Trophoblast cell (in vitro differentiated cells and primary cell): ENCODE data around the gene INTS15.
"Not testable (repeated sequence)": the region's sequence is repeated elsewhere in the genome, so short reads cannot be mapped to it uniquely, and the experiment has no call there.

ENCODE experiments used
- DNase-seq, 2 donors: peaks; one replicate each; pipeline ENCODE4 v3.0.0-alpha.2; 2016
- H2AFZ ChIP-seq: 2 replicates; pipeline ENCODE4 v1.6.1; 2013; ENCODE audit warnings: low read length, moderate library complexity, mild to moderate bottlenecking; ENCODE audit not compliant: insufficient read depth, poor library complexity
- H2AK5ac ChIP-seq: 2 replicates; pipeline ENCODE4 v1.6.1; 2013; ENCODE audit warnings: mild to moderate bottlenecking, low read length
- H2BK120ac ChIP-seq: 2 replicates; pipeline ENCODE4 v1.6.1; 2013; ENCODE audit warnings: low read length, mild to moderate bottlenecking, moderate library complexity; ENCODE audit not compliant: insufficient read depth, poor library complexity
- H2BK12ac ChIP-seq: 2 replicates; pipeline ENCODE4 v1.6.1; 2013; ENCODE audit warnings: mild to moderate bottlenecking, low read length, moderate library complexity
- H2BK5ac ChIP-seq: 2 replicates; pipeline ENCODE4 v1.6.1; 2013; ENCODE audit warnings: low read length, low read depth, moderate library complexity, mild to moderate bottlenecking; ENCODE audit not compliant: poor library complexity
- H3K14ac ChIP-seq: 2 replicates; pipeline ENCODE4 v1.6.1; 2013; ENCODE audit warnings: mild to moderate bottlenecking, low read length
- H3K18ac ChIP-seq: 2 replicates; pipeline ENCODE4 v1.6.1; 2013; ENCODE audit warnings: mild to moderate bottlenecking, low read length
- H3K23ac ChIP-seq: 2 replicates; pipeline ENCODE4 v1.6.1; 2013; ENCODE audit warnings: low read length
- H3K27ac ChIP-seq: 2 replicates; pipeline ENCODE4 v1.5.1; 2013; ENCODE audit warnings: low read depth, mild to moderate bottlenecking, inconsistent platforms, low read length, moderate library complexity
- H3K27me3 ChIP-seq: 2 replicates; pipeline ENCODE4 v1.6.1; 2013; ENCODE audit warnings: inconsistent platforms, mild to moderate bottlenecking, low read length, moderate library complexity; ENCODE audit not compliant: insufficient read depth
- H3K36me3 ChIP-seq, 2 experiments: 1 replicate in 1 of 2; 2 replicates in 1 of 2; pipeline ENCODE4 v1.6.1; 2013; ENCODE audit warnings: low read length in 2 of 2, mild to moderate bottlenecking in 2 of 2, moderate library complexity in 1 of 2; ENCODE audit not compliant: insufficient read depth in 2 of 2, control insufficient read depth in 1 of 2
- H3K4ac ChIP-seq: 2 replicates; pipeline ENCODE4 v1.6.1; 2013; ENCODE audit warnings: low read depth, mild to moderate bottlenecking, low read length, moderate library complexity
- H3K4me1 ChIP-seq, 2 experiments: 1 replicate in 1 of 2; 2 replicates in 1 of 2; pipeline ENCODE4 v1.6.1; 2013; ENCODE audit warnings: low read length in 2 of 2, mild to moderate bottlenecking in 2 of 2, moderate library complexity in 1 of 2; ENCODE audit not compliant: insufficient read depth in 2 of 2, control insufficient read depth in 1 of 2
- H3K4me2 ChIP-seq: 2 replicates; pipeline ENCODE4 v1.6.1; 2013; ENCODE audit warnings: inconsistent platforms, mild to moderate bottlenecking, low read length, moderate library complexity
- H3K4me3 ChIP-seq: 2 replicates; pipeline ENCODE4 v1.5.1; 2013; ENCODE audit warnings: mild to moderate bottlenecking, low read depth, low read length, inconsistent platforms
- H3K79me1 ChIP-seq: one replicate; pipeline ENCODE4 v1.6.1; 2013; ENCODE audit warnings: low read length
- H3K79me2 ChIP-seq: 2 replicates; pipeline ENCODE4 v1.6.1; 2013; ENCODE audit warnings: low read length, mild to moderate bottlenecking; ENCODE audit not compliant: control insufficient read depth, insufficient read depth, poor library complexity
- H3K9ac ChIP-seq: 2 replicates; pipeline ENCODE4 v1.6.1; 2013; ENCODE audit warnings: mild to moderate bottlenecking, low read length
- H3K9me3 ChIP-seq: 2 replicates; pipeline ENCODE4 v1.6.1; 2013; ENCODE audit warnings: low read depth, mild to moderate bottlenecking, control low read depth, inconsistent platforms, low read length; ENCODE audit not compliant: insufficient read depth
- H4K12ac ChIP-seq: 2 replicates; pipeline ENCODE4 v1.6.1; 2013; ENCODE audit warnings: low read depth, mild to moderate bottlenecking, low read length, moderate library complexity
- H4K8ac ChIP-seq: 2 replicates; pipeline ENCODE4 v1.6.1; 2013; ENCODE audit warnings: low read depth, mild to moderate bottlenecking, low read length, moderate library complexity
- H4K91ac ChIP-seq: one replicate; pipeline ENCODE4 v1.6.1; 2013; ENCODE audit warnings: low read depth, mild to moderate bottlenecking, low read length, moderate library complexity
- WGBS: extraction: QIAGEN DNeasy Blood & Tissue Kit; methylation state at CpG from one replicate; pipeline ENCODE4 v1.1.7; 2013; ENCODE audit warnings: missing lambda C conversion rate; ENCODE audit not compliant: insufficient read length, insufficient coverage; ENCODE audit errors: extremely low coverage; 5-methylcytosine and 5-hydroxymethylcytosine counted together

INTS15 gene

GRCh38 chr7:6630007-6630849 is 40.4 kb downstream of the INTS15 start:
- Histone ChIP-seq H2AK5ac (no peak overlapping the region), H3K18ac (no peak overlapping the region), H3K9ac (no peak overlapping the region), H3K4me3 (no peak overlapping the region), H4K8ac (no peak overlapping the region), H3K4me1 (peaks cover 0 to 6% of the 10 kb centered on the region in 2 experiments), H2BK120ac (no peak overlapping the region), H3K27ac (no peak overlapping the region), H2BK12ac (no peak overlapping the region), H3K27me3 (no peaks in the 10 kb centered on the region), H3K36me3 (no peaks in the 10 kb centered on the region), H4K12ac (no peak overlapping the region), H2BK5ac (no peak overlapping the region), H3K4me2 (no peak overlapping the region), H3K23ac (no peak overlapping the region), H3K4ac (no peak overlapping the region), H3K79me2 (no peaks in the 10 kb centered on the region), H3K79me1 (no peaks in the 10 kb centered on the region), H3K9me3 (peaks cover 5% of the 10 kb centered on the region), H3K14ac (no peak overlapping the region), H2AFZ (no peak overlapping the region), H4K91ac (no peak overlapping the region)
- DNase-seq: peak; percentile 28 to 68
- no CpG with 5 or more reads among the region's 11 CpGs for WGBS

- Histone ChIP-seq H3K14ac (no peak overlapping the region), H3K23ac (no peak overlapping the region), H3K27ac (no peak overlapping the region), H3K4ac (no peak overlapping the region), H2BK12ac (no peak overlapping the region), H3K79me2 (no peaks in the 10 kb centered on the region), H2AK5ac (no peak overlapping the region), H3K36me3 (no peaks in the 10 kb centered on the region), H3K79me1 (peaks cover 1% of the 10 kb centered on the region), H3K4me1 (peaks cover 0 to 9% of the 10 kb centered on the region in 2 experiments), H3K9ac (no peak overlapping the region), H4K8ac (no peak overlapping the region), H2BK120ac (no peak overlapping the region), H2BK5ac (no peak overlapping the region), H4K12ac (no peak overlapping the region), H4K91ac (no peak overlapping the region), H2AFZ (no peak overlapping the region), H3K9me3 (peaks cover 5% of the 10 kb centered on the region), H3K4me2 (no peak overlapping the region), H3K27me3 (no peaks in the 10 kb centered on the region), H3K4me3 (no peak overlapping the region), H3K18ac (no peak overlapping the region)
- no peak for DNase-seq
- no CpG with 5 or more reads among the region's 7 CpGs for WGBS
These were observed 41.8 kb downstream of the INTS15 start for GRCh38 chr7:6631605-6632004.

DNA sequence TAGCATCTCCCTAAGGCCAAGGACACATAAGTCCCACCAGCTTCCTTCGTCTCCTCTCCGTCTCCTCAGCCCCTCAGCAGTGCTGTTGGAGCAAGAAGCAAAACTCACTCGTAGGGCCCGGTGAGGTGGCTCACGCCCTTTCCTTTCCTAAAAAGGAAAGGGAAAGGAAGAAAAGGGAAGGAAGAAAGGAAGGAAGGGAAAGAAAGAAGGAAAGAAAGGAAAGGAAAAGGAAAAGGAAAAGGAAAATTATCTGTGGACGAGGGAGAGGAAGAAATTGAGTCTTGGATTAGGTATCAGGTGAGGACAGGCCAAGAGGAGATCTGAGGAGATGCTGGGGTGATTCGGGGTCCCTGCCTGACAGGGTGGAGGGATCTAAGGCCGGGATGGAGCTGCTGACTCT is 44.2 kb downstream of the INTS15 start:
- no peak overlapping the region for H3K27ac ChIP-seq
- H3K27me3 ChIP-seq: no peaks in the 10 kb centered on the region
- peaks cover 0 to 2% of the 10 kb centered on the region in 2 experiments for H3K36me3 ChIP-seq
- no peak overlapping the region for H3K23ac ChIP-seq
- H2BK120ac ChIP-seq: no peak overlapping the region
- peaks cover 7% of the 10 kb centered on the region for H3K79me1 ChIP-seq
- H2AK5ac ChIP-seq: no peak overlapping the region
- H3K9ac ChIP-seq: no peak overlapping the region
- H3K4me3 ChIP-seq: no peak overlapping the region
- H3K9me3 ChIP-seq: peaks cover 1% of the 10 kb centered on the region
- DNase-seq: no peak
- H3K4me2 ChIP-seq: no peak overlapping the region
- no peak overlapping the region for H4K8ac ChIP-seq
- H3K79me2 ChIP-seq: peaks cover 6% of the 10 kb centered on the region
- H2AFZ ChIP-seq: no peak overlapping the region
- no peak overlapping the region for H2BK5ac ChIP-seq
- H3K18ac ChIP-seq: no peak overlapping the region
- H2BK12ac ChIP-seq: no peak overlapping the region
- H3K4ac ChIP-seq: no peak overlapping the region
- peaks cover 5 to 16% of the 10 kb centered on the region in 2 experiments for H3K4me1 ChIP-seq
- WGBS: no CpG with 5 or more reads among the region's 8 CpGs
- no peak overlapping the region for H4K91ac ChIP-seq
- no peak overlapping the region for H4K12ac ChIP-seq
- no peak overlapping the region for H3K14ac ChIP-seq

- H3K79me1 ChIP-seq, H3K27me3 ChIP-seq, H2AK5ac ChIP-seq, H4K12ac ChIP-seq, H3K79me2 ChIP-seq, H3K4ac ChIP-seq, H4K91ac ChIP-seq, H3K9me3 ChIP-seq, H3K36me3 ChIP-seq, H4K8ac ChIP-seq, H3K18ac ChIP-seq, H3K9ac ChIP-seq, DNase-seq, H3K4me3 ChIP-seq, H3K27ac ChIP-seq, H2BK120ac ChIP-seq, H3K14ac ChIP-seq, H2BK12ac ChIP-seq, H3K23ac ChIP-seq, H3K4me2 ChIP-seq, H2BK5ac ChIP-seq, H2AFZ ChIP-seq: not testable (repeated sequence)
- WGBS: no CpG with 5 or more reads among the region's 5 CpGs
- peaks cover 5 to 13% of the 10 kb centered on the region in 2 experiments for H3K4me1 ChIP-seq
These were observed 45.1 kb downstream of the INTS15 start for GRCh38 chr7:6634971-6635370.
